ENCODE measurements around the gene KSR2.
"Not testable (repeated sequence)": the region's sequence is repeated elsewhere in the genome, so short reads cannot be mapped to it uniquely, and the experiment has no call there.

KSR2 gene

GRCh38 chr12:117640511-117640910, 328.3 kb downstream of the KSR2 start:
- no peak for DNase-seq (ENCODE audit: low read depth in 2 of 2)

DNA sequence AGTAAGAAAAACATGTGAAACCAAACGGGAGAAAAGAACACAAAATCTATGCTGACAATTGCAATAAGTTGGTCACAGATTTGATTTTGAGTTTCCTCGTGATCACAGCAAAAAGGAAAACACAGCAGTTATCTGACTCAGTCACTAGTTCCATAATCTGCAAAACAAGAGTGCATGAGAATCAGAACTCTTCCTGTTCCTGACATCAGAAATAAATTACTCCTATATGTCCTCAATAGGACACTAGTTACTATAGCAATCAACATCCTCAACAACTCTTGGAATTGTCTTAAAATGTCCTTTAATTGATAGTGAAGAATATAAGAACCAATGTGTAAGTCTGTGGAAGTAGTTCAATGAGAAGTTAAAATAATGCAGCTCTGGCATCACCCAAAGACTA, 339.3 kb downstream of the KSR2 start:
- DNase-seq (ENCODE audit: low read depth in 2 of 2) = no peak

GRCh38 chr12:117628711-117629110, 340.1 kb downstream of the KSR2 start:
- not testable (repeated sequence) for DNase-seq (ENCODE audit: low read depth in 2 of 2)

DNA sequence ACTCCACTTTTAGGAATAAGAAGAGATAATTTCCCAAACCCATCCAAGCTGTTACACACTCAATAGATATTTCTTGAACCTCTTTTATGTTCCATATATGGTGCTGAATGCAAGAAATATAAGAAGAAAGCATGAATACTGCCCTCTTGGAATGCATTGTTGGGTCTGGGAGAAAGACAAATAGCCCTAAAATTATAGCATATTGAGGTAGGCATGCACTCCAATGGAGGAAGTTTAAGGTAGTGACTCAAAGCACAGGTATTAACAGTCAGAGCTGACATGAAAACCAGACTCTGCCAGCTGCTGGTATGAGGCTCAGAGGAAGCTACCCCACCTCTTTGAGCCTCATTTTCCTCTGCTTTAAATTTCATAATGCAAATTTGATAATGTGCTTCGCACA, 346.0 kb downstream of the KSR2 start:
- no peak for DNase-seq (ENCODE audit: low read depth in 2 of 2)

GRCh38 chr12:117622087-117622486, 346.7 kb downstream of the KSR2 start:
- DNase-seq (ENCODE audit: low read depth in 2 of 2) = no peak

- no peak for DNase-seq (ENCODE audit: low read depth in 2 of 2)
Observed at GRCh38 chr12:117607778-117608177, 361.0 kb downstream of the KSR2 start.

DNA sequence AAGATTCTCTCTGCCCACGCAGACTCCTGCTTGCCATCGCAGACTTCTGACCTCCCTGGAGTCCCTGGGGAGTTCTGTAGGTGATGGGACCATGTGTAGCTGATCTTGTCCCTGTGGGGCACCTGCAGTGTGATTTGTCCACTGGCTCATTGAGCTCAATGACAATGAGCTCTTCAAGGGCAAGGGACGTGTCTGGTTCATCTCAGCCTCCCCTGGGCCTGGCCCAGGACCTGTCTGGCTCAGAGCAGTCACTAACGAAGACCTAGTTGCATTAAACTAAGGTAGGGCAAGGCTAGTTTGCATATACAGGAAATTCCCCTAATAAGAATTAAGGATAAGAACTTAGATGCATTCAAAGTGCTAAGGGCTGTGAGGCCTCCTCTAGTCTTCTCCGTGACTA, 361.8 kb downstream of the KSR2 start:
- no peak for DNase-seq (ENCODE audit: low read depth in 2 of 2)

- DNase-seq (ENCODE audit: low read depth in 2 of 2) = no peak
Observed at GRCh38 chr12:117606024-117606423, 362.8 kb downstream of the KSR2 start.

DNA sequence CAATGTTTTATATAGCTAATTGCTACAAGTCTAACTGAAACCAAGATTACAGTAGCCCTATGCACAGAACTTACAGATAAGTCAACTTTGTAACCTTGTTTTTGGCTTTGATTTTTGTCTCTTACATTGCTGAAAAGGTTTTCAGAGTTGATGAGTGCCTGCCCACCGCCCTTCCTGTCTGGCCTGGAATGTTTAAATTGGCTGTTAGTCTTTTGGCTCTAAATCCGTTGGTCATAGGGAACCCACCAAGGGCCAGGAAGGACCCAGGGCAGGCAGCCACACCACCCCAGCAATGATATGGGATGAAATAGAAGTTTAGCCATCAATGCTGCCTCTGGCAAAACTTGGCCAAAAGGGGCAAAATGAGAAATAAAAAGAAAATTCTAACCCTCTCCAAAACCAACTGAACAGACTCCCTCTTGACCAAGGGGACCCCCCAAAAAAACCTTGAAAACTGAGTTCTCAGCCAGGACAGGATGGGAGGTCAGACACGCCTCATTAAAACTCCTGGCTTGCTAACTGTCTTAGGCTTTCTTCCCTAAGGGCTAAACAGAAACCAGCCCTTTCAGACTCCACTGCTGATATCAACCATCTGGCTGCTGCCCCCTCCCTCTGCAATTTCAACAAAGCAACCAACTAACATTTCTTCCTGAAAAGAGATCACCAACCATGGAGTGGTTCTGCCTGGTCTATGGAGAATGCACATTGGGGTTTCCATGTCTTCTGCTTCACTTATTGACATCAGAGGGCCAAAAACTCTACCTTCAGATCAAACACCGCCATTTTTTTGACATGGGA, 365.3 kb downstream of the KSR2 start:
- no peak for DNase-seq (ENCODE audit: low read depth in 2 of 2)

GRCh38 chr12:117599849-117600248, 368.9 kb downstream of the KSR2 start:
- DNase-seq (ENCODE audit: low read depth in 2 of 2) = no peak

DNA sequence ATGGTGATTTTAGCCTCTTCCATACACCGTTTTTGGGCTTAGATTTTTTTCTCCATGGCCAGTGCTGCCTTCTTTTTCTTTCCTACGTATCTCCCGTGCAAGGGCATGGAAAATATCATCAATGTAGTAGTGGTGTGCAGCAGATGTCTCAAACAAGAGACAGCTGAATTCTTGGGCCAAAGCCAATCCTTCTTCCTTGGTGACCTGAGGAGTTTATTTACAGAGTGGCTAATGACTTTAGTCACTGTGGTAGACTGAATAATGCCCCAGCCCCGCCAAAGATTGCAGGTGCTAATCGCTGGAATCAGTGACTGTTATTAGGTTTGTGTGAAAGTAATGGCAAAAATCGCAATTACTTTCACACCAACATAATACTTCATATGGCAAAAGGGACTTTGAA, 371.8 kb downstream of the KSR2 start:
- DNase-seq (ENCODE audit: low read depth in 2 of 2) = no peak

- no peak for DNase-seq (ENCODE audit: low read depth in 2 of 2)
Observed at GRCh38 chr12:117595751-117596150, 373.0 kb downstream of the KSR2 start.

- no peak for DNase-seq (ENCODE audit: low read depth in 2 of 2)
Observed at GRCh38 chr12:117594481-117594880, 374.3 kb downstream of the KSR2 start.

DNA sequence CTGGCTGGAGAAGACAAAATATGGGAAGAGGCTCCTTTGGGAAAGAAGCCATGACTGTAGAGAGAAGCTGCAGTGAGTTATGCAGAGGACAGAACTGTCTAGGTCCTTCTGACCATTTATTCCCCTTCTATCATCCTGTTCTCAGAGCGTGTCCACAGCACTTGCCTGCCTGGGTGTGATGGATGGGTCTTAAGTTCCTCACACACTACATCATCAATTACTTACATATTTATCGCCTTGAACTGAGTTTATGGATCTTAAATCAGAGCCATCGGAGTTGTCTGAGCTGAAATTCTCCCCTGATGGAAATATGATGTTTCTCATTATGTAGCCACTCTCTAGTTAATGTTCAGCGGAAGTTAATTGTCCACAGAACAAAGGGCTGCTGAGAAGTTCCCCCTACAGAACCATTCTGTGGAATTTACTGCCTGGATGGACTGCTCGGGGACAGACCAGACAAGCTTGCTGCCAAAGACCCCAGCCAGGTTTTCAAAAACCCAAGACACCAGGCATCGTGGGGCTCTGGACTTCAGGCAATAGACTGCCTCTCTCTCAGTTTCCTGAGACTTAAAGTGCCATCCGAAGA, 374.9 kb downstream of the KSR2 start:
- no peak for DNase-seq (ENCODE audit: low read depth in 2 of 2)

GRCh38 chr12:117592588-117593305, 376.0 kb downstream of the KSR2 start:
- DNase-seq (ENCODE audit: low read depth in 2 of 2) = no peak

DNA sequence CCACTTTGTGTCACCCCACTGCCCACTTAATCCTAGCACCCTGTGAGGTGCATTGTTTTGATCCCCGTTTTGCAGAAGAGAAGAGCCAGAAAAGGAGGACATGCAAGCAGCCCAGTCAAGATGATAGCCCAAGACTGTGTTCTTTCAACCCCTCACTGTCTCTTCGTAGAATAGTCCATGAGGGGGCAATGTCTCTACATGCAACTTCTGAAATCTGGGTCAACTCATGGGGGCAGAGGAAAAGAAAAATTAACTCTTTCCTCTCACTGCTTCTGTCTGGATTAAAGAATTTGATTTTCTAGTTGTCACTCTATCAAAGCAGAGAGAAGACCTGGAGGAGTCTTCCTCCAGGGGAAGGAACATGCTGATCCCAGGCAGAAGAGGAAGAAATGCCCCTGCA, 377.8 kb downstream of the KSR2 start:
- DNase-seq (ENCODE audit: low read depth in 2 of 2) = no peak

- no peak for DNase-seq (ENCODE audit: low read depth in 2 of 2)
Observed at GRCh38 chr12:117590386-117590785, 378.4 kb downstream of the KSR2 start.

GRCh38 chr12:117589021-117589420, 379.8 kb downstream of the KSR2 start:
- no peak for DNase-seq (ENCODE audit: low read depth in 2 of 2)

DNA sequence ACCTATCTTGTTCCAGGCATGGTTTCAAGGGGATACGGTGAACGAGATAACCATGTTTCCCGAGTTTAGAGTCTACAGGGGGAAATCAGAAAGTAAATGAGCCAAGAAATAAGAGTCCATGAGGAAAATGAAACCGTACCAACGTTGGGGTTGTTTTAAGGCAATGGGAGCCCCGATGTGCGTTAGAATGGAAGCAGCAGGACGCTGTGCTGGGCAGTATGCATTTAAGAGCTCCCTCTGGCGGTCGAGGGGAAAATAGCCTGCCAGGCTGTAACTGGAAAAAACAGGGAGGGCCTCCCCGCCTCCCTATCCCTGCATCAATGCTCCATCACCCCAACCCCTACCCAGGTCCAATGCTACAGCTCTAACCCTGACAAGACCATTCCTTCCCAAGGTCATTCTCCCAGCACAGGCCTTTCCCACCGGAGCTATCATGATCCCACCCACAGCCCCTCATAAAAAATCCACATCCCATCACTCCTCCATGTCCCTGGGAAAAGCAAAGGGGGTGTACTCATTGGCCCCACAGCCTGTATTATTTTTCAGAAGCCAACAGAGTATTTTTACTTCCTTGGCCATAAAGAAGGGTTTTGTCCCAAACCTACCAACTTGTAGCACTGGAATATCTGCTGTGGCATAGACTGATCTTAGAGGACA, 381.0 kb downstream of the KSR2 start:
- peak; percentile 6 to 29 for DNase-seq (ENCODE audit: low read depth in 2 of 2)

- no peak for DNase-seq (ENCODE audit: low read depth in 2 of 2)
Observed at GRCh38 chr12:117583677-117584225, 385.0 kb downstream of the KSR2 start.

- no peak for DNase-seq (ENCODE audit: low read depth in 2 of 2)
Observed at GRCh38 chr12:117583092-117583491, 385.7 kb downstream of the KSR2 start.

- DNase-seq (ENCODE audit: low read depth in 2 of 2) = no peak
Observed at GRCh38 chr12:117582135-117582784, 386.5 kb downstream of the KSR2 start.
